Stomach (tissue), 9 donors: ENCODE results near the gene SFMBT2. TPM values are rescaled to one million over a fixed set of nuclear protein-coding genes. Genes with fewer than 3 reads are reported as not detected.
A peak's percentile ranks its signal among the peaks of the same experiment; 100 is the strongest.

Experiments used
- DNase-seq, 2 donors: peaks; one replicate each; pipeline versions ENCODE4 v3.0.0 to v3.0.0-alpha.2; 2013 to 2019
- H3K27ac ChIP-seq, 5 donors: fragments of 200-600 bp in 4 of 5; sonication (generic) in 4 of 5; one replicate each; pipeline ENCODE4 v1.5.1; 2013 to 2019; ENCODE audit warnings: mild to moderate bottlenecking in 1 of 5, moderate library complexity in 1 of 5
- H3K27me3 ChIP-seq, 3 donors: fragments of 200-600 bp; sonication (generic); one replicate each; pipeline ENCODE4 v1.5.1; 2017 to 2019; ENCODE audit warnings: mixed run types in 1 of 3
- H3K36me3 ChIP-seq, 4 donors: fragments of 200-600 bp; sonication (generic); 1 replicate in 3 of 4; 2 replicates in 1 of 4; pipeline ENCODE4 v1.5.1; 2016 to 2019
- H3K4me1 ChIP-seq, 4 donors: fragments of 200-600 bp; sonication (generic); one replicate each; pipeline ENCODE4 v1.5.1; 2016 to 2019
- H3K4me3 ChIP-seq, 4 donors: fragments of 200-600 bp; sonication (generic) in 3 of 4; one replicate each; pipeline ENCODE4 v1.5.1; 2016 to 2019; ENCODE audit warnings: mild to moderate bottlenecking in 1 of 4
- H3K9me3 ChIP-seq, 4 donors: fragments of 200-600 bp; sonication (generic); one replicate each; pipeline ENCODE4 v1.5.1; 2016 to 2019
- EP300 ChIP-seq: sonication (generic); formaldehyde crosslinking; IDR thresholded peaks from one replicate; pipeline ENCODE4 v1.6.1; 2017; ENCODE audit warnings: antibody characterized with exemption
- POLR2A ChIP-seq, 4 donors: fragments of 450-650 bp; IDR thresholded peaks; one replicate each; pipeline ENCODE4 v1.6.1; 2016; ENCODE audit warnings: antibody characterized with exemption in 4 of 4, control low read depth in 2 of 4, mild to moderate bottlenecking in 1 of 4, moderate library complexity in 1 of 4
- POLR2AphosphoS5 ChIP-seq, 3 donors: sonication (generic); formaldehyde crosslinking; IDR thresholded peaks; one replicate each; pipeline ENCODE4 v1.6.1; 2016; ENCODE audit warnings: antibody characterized with exemption in 3 of 3
- WGBS, 5 donors: extraction: QIAGEN DNeasy Blood & Tissue Kit in 3 of 5; methylation state at CpG; one replicate each; pipeline versions ENCODE4 v1.1.5 to v1.1.7; 2013 to 2018; 5-methylcytosine and 5-hydroxymethylcytosine counted together
- intact Hi-C: fragments of 100-400 bp; cut with DNase I; formaldehyde crosslinking; loops from one replicate; pipeline ENCODE4 v1.15.1; 2023; ENCODE audit warnings: low total_unique reads
- polyA plus RNA-seq, 3 donors: library from polyadenylated mRNA; stranded (reverse); fragments of 200-250 nt; gene quantifications; one replicate each; pipeline ENCODE4 v1.2.3, GENCODE V29; 2013
- total RNA-seq, 5 donors: library from RNA; depleted of rRNA; stranded (reverse); fragments of >200 nt; gene quantifications; one replicate each; pipeline versions ENCODE4 v1.1.0 to v1.2.3, GENCODE V29; 2014 to 2016
- TF ChIP-seq, protein P1 (sequence below), 7 experiments: fragments of 450-650 bp in 4 of 7; fragments of 200-600 bp in 3 of 7; sonication (generic) in 3 of 7; IDR thresholded peaks; one replicate each; pipeline ENCODE4 v1.5.1; 2016 to 2019; ENCODE audit warnings: antibody characterized with exemption in 7 of 7, control low read depth in 2 of 7, mild to moderate bottlenecking in 1 of 7
- donor health status: healthy with polysubstance abuse.
- donor health status: Bipolar disorder and iron deficiency.
- donor health status: healthy.

SFMBT2 gene
- total and polyA plus RNA-seq, 8 donors, result 0.90 to 17.3 (median 5.0) TPM

GRCh38 chr10:7417807-7418206 is 7.0 kb upstream of the SFMBT2 start:
- H3K36me3 ChIP-seq, result no peaks in the 10 kb centered on the region
- TF ChIP-seq EP300 (no peak), POLR2A (IDR thresholded peaks at IDR 0.05) (no peak), POLR2AphosphoS5 (IDR thresholded peaks at IDR 0.05) (no peak)
- TF ChIP-seq, protein P1, sequence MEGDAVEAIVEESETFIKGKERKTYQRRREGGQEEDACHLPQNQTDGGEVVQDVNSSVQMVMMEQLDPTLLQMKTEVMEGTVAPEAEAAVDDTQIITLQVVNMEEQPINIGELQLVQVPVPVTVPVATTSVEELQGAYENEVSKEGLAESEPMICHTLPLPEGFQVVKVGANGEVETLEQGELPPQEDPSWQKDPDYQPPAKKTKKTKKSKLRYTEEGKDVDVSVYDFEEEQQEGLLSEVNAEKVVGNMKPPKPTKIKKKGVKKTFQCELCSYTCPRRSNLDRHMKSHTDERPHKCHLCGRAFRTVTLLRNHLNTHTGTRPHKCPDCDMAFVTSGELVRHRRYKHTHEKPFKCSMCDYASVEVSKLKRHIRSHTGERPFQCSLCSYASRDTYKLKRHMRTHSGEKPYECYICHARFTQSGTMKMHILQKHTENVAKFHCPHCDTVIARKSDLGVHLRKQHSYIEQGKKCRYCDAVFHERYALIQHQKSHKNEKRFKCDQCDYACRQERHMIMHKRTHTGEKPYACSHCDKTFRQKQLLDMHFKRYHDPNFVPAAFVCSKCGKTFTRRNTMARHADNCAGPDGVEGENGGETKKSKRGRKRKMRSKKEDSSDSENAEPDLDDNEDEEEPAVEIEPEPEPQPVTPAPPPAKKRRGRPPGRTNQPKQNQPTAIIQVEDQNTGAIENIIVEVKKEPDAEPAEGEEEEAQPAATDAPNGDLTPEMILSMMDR (IDR thresholded peaks at IDR 0.05), result no peak
- no peak overlapping the region for H3K4me3 ChIP-seq
- DNase-seq, result no peak
- no peak overlapping the region for H3K27ac ChIP-seq
- 30 to 36% (median 33%) methylated on average over 1 of the region's 1 CpG for WGBS, 5 donors
- H3K27me3 ChIP-seq, result peaks cover 0 to 28% (median 5%) of the 10 kb centered on the region in 3 donors
- peaks cover 4 to 6% (median 4%) of the 10 kb centered on the region in 4 donors for H3K4me1 ChIP-seq
- intact Hi-C loops, result loop anchor here (10.0 kb wide), 1 partner anchor 503 kb away; no protein-coding TSS in a partner anchor
- no peaks in the 10 kb centered on the region for H3K9me3 ChIP-seq

DNA sequence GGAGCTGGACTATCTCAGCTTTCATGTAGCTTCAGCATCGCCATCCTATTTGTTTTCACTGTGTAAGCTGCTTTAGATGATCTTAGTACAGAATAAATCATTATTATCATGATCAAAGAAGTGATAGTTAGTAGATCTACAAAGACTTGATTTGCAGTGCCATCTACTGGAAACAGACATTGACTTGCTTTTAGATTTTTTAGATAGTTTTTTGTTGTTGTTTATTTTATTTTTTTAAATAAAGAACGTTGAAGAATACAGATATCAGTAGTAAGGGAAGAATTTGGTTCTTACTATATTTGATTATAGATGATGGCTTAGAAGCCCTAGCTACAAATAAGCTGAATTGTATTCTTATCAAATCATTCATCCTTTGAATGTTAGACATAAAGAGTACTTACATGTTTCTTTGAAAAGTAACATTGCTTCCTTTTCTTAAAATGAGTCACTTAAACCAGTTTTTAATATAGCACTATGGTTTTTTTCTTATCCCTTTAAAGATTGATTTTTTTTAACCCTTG is 6.3 kb upstream of the SFMBT2 start:
- Histone ChIP-seq H3K36me3 (no peaks in the 10 kb centered on the region), H3K4me1 (peaks cover 10 to 12% (median 11%) of the 10 kb centered on the region in 4 donors), H3K27ac (no peak overlapping the region), H3K9me3 (no peaks in the 10 kb centered on the region), H3K4me3 (no peak overlapping the region), H3K27me3 (peaks cover 0 to 28% (median 11%) of the 10 kb centered on the region in 3 donors)
- WGBS, 5 donors, result 0 to 8% (median 2%) methylated on average over 2 of the region's 2 CpGs
- peak in 1 of 2 donors; percentile 62 for DNase-seq
- intact Hi-C loops, result loop anchor here (10.0 kb wide), 1 partner anchor 502 kb away; no protein-coding TSS in a partner anchor
- TF ChIP-seq POLR2AphosphoS5 (IDR thresholded peaks at IDR 0.05), result no peak
- TF ChIP-seq, protein P1 (IDR thresholded peaks at IDR 0.05), result peak in 3 of 7 experiments; percentile 24 to 45 (median 26)

DNA sequence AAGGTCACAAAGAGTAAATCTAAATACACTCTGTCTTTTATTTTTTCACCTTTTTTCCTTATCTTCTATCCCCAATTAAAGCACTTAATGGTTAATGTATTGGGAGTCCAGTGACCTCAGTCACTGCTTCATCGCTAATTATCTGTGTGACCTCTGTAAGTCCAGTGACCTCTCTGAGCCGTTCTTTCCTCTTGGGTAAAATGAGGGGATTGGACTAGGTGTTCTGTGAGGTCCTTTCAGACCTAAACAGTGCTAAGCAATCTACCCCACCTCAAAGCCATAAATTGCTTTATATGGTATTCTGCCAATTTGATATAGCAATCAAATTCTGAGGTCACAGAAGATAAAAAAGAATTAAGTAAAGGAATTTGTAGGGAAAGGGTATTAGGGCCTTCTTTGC is 3.9 kb upstream of the SFMBT2 start:
- DNase-seq, result no peak
- intact Hi-C loops, result loop anchor here (10.0 kb wide), 1 partner anchor 500 kb away; no protein-coding TSS in a partner anchor
- Histone ChIP-seq H3K9me3 (no peaks in the 10 kb centered on the region), H3K27ac (no peak overlapping the region), H3K27me3 (peaks cover 0 to 44% (median 28%) of the 10 kb centered on the region in 3 donors), H3K36me3 (no peaks in the 10 kb centered on the region), H3K4me3 (no peak overlapping the region), H3K4me1 (peaks cover 21 to 32% (median 31%) of the 10 kb centered on the region in 4 donors)
- WGBS, 5 donors, result 45 to 64% (median 54%) methylated on average over 2 of the region's 2 CpGs
- TF ChIP-seq POLR2A (IDR thresholded peaks at IDR 0.05) (no peak), POLR2AphosphoS5 (IDR thresholded peaks at IDR 0.05) (no peak), EP300 (no peak)
- TF ChIP-seq, protein P1 (IDR thresholded peaks at IDR 0.05), result no peak

DNA sequence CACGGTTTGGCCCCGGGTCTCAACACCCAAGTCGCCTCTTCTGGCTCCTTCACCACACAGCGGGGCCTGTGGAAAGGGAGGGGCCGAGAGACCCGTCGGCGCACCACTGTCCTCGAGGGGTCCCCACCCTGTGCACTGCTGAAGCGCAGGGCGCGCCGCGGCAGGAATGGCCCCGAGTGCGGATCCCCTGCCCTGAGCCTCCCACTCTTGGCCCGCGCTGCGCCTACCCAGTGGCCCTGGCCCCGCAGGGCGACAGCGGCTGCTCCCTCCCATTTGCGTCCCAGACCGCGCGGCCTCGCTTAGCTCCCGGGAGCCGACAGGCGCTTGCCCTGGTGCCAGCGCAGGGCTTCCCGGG is 2.1 kb upstream of the SFMBT2 start:
- Histone ChIP-seq H3K36me3 (no peaks in the 10 kb centered on the region), H3K9me3 (no peaks in the 10 kb centered on the region), H3K27me3 (peaks cover 0 to 61% (median 47%) of the 10 kb centered on the region in 3 donors), H3K4me1 (peaks cover 25 to 50% (median 50%) of the 10 kb centered on the region in 4 donors), H3K4me3 (peak overlapping the region; percentile 69 to 84 (median 74)), H3K27ac (no peak overlapping the region)
- WGBS, 5 donors, result 6 to 18% (median 12%) methylated on average over 3 to 32 of the region's 32 CpGs
- intact Hi-C loops, result loop anchor here (10.0 kb wide), 1 partner anchor 498 kb away; no protein-coding TSS in a partner anchor
- peak in 1 of 2 donors; percentile 36 for DNase-seq
- TF ChIP-seq EP300 (no peak), POLR2AphosphoS5 (IDR thresholded peaks at IDR 0.05) (no peak), POLR2A (IDR thresholded peaks at IDR 0.05) (no peak)
- TF ChIP-seq, protein P1 (IDR thresholded peaks at IDR 0.05), result no peak
